Chondrocyte (in vitro differentiated cells): ENCODE results near the gene ZFHX2. TPM values are rescaled to one million over a fixed set of nuclear protein-coding genes. Genes with fewer than 3 reads are reported as not detected.

ENCODE experiments used
- DNase-seq: peaks from one replicate; pipeline ENCODE4 v3.0.0; 2021; ENCODE audit warnings: mixed read lengths, low spot score
- H3K27ac Mint-ChIP-seq: one replicate; pipeline ENCODE4 v1.8.0; 2021; ENCODE audit warnings: mild to moderate bottlenecking, moderate library complexity, mixed read lengths; ENCODE audit not compliant: unreplicated experiment
- H3K27me3 Mint-ChIP-seq: 2 replicates; pipeline ENCODE4 v1.8.0; 2021; ENCODE audit warnings: low read depth, mixed read lengths
- H3K36me3 Mint-ChIP-seq: 2 replicates; pipeline ENCODE4 v1.8.0; 2021; ENCODE audit warnings: low read depth, mixed read lengths
- H3K4me1 Mint-ChIP-seq: 2 replicates; pipeline ENCODE4 v1.8.0; 2021; ENCODE audit warnings: low read depth, mild to moderate bottlenecking, mixed read lengths
- H3K4me3 Mint-ChIP-seq: one replicate; pipeline ENCODE4 v1.8.0; 2021; ENCODE audit warnings: mild to moderate bottlenecking, moderate library complexity, mixed read lengths; ENCODE audit not compliant: unreplicated experiment
- H3K9me3 Mint-ChIP-seq: 2 replicates; pipeline ENCODE4 v1.8.0; 2021; ENCODE audit warnings: low read depth, mixed read lengths
- total RNA-seq: library from RNA; stranded (reverse); gene quantifications from 3 replicates; pipeline ENCODE4 v1.2.1, GENCODE V29; 2021
- TF ChIP-seq, protein P1 (sequence below): fragments of 200-600 bp; sonication (generic); IDR thresholded peaks from 2 replicates; pipeline ENCODE4 v1.5.0; 2021; ENCODE audit warnings: antibody characterized with exemption, mild to moderate bottlenecking, moderate library complexity

The ZFHX2 gene
- total RNA-seq, 1 donor from 2014 or later, result 11.8 TPM

DNA sequence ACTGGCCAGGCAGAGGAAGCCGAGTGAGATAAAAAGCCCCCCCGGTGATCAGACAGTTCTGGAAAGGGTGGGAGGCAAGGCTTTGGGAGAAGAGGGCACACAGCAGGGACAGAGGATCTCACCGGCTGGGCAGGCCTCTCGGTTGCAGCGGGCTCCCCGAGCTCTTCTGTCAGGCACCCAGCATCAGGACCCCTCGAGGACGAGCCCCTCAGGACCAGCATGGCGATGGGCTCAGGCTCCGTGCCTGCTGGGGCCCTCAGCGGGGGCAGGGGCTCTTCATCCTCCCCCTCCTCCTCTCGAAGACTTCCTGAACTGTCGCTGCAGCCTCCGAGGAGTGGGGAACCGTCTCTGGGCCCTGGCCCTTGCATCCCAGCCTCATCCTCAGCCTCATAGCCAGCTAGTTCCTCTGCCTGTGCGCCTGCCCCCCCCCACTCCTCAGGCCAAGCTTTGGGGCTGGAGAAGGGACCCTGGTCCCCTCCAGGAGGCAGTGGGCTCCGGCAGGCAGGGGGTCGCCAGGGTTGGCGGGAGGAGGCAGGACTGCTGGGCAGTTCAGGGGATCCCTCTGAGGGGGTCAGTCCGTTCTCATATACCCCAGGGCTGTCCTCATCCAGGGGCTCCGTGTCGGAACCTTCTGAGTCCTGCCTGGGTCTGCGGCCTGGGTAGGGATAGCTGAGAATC is 19.4 kb upstream of the ZFHX2 start:
- H3K4me3 Mint-ChIP-seq, result no peak overlapping the region
- TF ChIP-seq, protein P1, sequence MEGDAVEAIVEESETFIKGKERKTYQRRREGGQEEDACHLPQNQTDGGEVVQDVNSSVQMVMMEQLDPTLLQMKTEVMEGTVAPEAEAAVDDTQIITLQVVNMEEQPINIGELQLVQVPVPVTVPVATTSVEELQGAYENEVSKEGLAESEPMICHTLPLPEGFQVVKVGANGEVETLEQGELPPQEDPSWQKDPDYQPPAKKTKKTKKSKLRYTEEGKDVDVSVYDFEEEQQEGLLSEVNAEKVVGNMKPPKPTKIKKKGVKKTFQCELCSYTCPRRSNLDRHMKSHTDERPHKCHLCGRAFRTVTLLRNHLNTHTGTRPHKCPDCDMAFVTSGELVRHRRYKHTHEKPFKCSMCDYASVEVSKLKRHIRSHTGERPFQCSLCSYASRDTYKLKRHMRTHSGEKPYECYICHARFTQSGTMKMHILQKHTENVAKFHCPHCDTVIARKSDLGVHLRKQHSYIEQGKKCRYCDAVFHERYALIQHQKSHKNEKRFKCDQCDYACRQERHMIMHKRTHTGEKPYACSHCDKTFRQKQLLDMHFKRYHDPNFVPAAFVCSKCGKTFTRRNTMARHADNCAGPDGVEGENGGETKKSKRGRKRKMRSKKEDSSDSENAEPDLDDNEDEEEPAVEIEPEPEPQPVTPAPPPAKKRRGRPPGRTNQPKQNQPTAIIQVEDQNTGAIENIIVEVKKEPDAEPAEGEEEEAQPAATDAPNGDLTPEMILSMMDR, result no peak
- no peaks in the 10 kb centered on the region for H3K9me3 Mint-ChIP-seq
- peak; percentile 77 for DNase-seq
- peaks cover 21% of the 10 kb centered on the region for H3K4me1 Mint-ChIP-seq
- H3K36me3 Mint-ChIP-seq, result no peaks in the 10 kb centered on the region
- no peak overlapping the region for H3K27ac Mint-ChIP-seq
- peaks cover 37% of the 10 kb centered on the region for H3K27me3 Mint-ChIP-seq

DNA sequence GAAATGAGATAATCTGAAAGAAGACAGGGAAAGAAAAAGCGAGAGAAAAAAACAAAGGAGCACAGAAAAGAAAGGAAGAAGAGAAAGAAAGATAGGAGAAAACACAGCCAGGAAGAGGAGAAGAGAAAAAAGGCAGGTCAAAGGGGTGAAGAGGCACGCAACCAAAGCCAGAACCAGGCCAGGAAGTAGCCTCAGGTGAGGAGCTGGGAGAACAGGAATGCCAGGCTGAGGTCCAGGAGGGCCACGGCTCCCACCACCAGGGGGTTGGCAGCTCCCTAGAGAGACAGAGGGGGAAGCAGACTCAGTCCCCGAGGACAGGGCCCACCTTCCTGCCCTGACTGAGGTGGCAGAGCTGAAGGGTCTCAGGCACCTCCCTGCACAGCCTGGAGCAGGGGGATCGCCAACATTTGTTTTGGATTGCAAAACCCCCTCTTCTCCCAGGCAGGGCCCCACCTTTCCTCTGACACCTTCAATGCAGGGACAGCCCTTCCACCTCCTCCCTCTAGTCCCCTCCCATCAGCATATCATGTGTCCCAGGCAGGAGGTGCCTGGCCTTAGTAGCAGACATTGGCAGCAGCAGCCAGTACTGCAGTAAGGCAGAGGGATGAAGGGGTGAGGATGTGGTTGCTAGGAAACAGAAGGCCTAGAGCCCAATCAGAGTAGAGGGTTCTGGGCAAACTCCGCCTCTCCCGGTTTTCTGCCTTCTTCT is 18.0 kb upstream of the ZFHX2 start:
- H3K27me3 Mint-ChIP-seq, result peaks cover 27% of the 10 kb centered on the region
- no peaks in the 10 kb centered on the region for H3K9me3 Mint-ChIP-seq
- TF ChIP-seq, protein P1, result no peak
- no peaks in the 10 kb centered on the region for H3K36me3 Mint-ChIP-seq
- H3K4me1 Mint-ChIP-seq, result peaks cover 21% of the 10 kb centered on the region
- no peak overlapping the region for H3K27ac Mint-ChIP-seq
- no peak overlapping the region for H3K4me3 Mint-ChIP-seq
- DNase-seq, result peak; percentile 52

DNA sequence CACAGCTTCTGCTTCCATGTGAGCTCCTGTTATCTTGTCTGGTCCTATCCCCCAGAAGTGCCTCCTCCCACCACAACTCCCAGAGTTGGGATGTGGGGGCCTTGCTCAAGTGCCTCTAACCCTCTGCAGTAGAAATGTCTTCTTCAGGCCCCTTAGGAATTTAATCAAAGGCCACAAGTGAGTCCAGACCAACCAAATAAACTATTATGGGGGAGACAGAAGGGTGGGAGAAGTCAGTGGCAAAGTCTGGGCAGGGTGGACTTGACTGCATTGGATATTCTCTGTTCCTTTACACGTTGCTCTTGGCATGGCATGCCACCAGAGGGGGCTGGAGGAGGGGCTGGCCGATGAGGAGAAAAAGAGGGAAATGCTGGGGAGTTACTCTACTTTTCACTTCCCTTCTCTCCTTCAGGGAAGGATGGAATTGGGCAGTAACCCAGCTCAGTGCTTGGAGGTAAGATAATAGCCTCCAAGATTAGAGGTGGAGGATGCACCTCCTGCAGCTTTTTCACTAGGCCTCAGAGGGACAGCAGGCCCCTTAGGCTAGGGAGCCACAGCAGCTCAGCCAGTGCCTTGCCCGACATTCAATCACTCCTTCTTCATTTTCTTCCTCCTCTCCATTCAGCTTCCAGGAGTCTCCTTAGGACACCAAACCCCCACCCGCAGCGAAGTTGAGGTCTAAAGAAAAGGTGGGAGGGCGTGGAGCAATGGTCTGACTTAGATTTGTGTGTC is 17.2 kb upstream of the ZFHX2 start:
- H3K36me3 Mint-ChIP-seq, result no peaks in the 10 kb centered on the region
- H3K9me3 Mint-ChIP-seq, result no peaks in the 10 kb centered on the region
- H3K4me3 Mint-ChIP-seq, result peak overlapping the region; percentile 10
- H3K27me3 Mint-ChIP-seq, result peaks cover 26% of the 10 kb centered on the region
- no peak overlapping the region for H3K27ac Mint-ChIP-seq
- TF ChIP-seq, protein P1, result peak; percentile 65
- no peak for DNase-seq
- peaks cover 21% of the 10 kb centered on the region for H3K4me1 Mint-ChIP-seq

DNA sequence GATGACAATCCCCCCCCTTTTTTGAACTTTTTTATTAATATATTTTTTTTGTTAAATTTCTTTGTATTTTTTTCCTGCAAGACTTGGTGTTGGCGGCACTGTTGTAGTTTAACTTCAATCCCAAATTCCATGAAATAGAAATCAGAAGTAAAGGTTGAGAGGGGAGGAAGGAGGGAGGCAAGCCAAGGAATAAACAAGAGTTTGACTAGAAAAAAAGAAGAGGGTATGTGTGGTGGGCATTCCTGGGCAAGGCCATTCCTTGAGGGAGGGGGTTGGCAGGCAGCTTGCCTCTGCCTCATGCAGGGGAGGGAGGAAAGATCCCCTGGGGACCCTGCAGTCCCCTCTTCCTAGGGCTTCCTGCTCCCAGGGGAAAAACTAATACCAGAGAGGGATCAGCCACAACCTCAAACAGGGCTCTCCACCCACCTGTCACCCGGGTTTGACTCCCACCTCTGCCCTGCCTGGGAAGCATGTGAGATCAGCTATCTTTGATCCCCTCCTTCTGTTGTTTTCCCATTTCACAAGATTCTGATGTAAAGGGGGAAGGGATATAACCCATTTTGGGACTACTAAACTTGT is 16.5 kb upstream of the ZFHX2 start:
- no peak for DNase-seq
- TF ChIP-seq, protein P1, result no peak
- Mint-ChIP-seq H3K36me3 (no peaks in the 10 kb centered on the region), H3K4me1 (peaks cover 21% of the 10 kb centered on the region), H3K27me3 (peaks cover 21% of the 10 kb centered on the region), H3K27ac (no peak overlapping the region), H3K4me3 (peak overlapping the region; percentile 97), H3K9me3 (no peaks in the 10 kb centered on the region)
